ENCODE data around the gene UGT3A1.
"Not testable (repeated sequence)": the region's sequence is repeated elsewhere in the genome, so short reads cannot be mapped to it uniquely, and the experiment has no call there.

The UGT3A1 gene, protein sequence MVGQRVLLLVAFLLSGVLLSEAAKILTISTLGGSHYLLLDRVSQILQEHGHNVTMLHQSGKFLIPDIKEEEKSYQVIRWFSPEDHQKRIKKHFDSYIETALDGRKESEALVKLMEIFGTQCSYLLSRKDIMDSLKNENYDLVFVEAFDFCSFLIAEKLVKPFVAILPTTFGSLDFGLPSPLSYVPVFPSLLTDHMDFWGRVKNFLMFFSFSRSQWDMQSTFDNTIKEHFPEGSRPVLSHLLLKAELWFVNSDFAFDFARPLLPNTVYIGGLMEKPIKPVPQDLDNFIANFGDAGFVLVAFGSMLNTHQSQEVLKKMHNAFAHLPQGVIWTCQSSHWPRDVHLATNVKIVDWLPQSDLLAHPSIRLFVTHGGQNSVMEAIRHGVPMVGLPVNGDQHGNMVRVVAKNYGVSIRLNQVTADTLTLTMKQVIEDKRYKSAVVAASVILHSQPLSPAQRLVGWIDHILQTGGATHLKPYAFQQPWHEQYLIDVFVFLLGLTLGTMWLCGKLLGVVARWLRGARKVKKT

DNA sequence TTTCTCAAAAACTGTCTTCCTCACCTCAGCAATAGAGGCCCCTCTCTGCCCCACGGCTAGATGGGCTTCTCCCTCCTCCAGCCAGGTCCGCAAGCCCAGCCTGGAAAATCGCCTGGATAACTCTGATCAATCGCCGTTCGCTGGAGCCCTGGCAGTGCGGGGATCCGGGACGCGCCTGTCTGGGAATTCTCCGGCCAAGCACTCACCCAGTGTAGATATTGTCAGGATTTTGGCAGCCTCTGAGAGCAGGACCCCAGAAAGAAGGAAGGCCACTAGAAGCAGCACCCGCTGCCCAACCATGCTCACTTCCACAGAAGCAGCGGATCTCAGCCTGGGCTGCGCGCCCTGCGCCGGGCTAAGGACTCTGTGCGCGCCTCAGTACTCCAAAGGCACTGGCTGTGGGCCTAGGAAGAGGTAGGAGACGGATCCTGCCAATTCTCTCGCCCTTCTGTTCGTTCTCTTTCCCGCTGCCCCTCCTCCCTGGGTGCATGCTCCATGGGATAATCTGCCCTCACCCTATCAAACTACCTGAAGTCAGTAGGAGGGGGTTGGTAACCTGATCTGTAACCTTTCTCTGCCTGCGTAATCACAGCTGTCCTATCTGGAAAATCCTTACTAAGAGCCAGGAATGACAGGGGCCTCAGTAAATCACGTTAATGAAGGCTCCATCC, at the start of gene UGT3A1:
Gene UGT3A1 (minus strand): TSS at position 450 of the 671 bp plus-strand sequence. CDS start 150 bp downstream, at position 300.
- DNase-seq: no peak

DNA sequence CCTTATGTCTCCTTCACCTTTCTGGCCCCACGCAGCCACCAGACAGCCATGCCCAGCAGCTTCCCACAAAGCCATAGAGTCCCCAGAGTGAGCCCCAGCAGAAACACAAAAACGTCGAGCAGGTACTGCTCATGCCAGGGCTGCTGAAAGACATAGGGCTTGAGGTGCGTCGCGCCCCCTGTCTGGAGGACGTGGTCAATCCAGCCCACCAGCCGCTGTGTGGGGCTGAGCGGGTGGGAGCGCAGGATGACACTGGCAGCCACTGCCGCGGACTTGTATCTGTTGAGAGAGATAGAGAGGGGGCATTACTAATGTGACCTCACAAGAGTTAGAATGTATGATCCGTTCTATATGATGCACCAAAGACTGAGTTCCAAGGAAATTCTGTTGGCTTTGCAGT, 44.5 kb upstream of the UGT3A1 start:
- DNase-seq: no peak

DNA sequence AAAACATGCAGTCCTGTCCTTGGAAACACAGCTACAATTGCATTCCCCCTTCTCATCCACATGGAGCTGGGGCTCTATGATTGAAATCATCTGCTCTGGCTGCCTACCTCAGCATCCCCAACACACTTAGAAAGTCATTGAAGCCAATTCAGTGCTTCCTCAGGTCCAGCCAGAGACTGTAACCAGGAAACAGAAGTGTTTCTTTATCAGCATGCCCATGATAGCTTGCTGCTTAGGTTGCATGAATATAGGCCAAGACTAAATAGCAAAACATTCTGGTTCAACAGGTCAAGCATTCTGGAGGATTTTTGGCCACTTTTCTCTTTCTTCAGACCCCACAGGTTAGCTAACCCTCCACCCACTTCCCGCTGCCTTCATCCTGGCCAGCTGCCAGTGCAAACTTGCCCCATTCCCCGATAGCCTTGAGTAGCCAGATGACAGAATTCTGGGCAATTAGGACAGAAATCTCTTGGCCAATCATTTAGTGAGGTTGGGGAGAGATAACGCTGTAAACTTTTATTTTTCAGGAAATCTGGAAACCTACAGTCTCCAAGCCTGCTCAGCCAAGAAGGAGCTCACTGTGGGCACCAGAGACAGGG, 43.4 kb upstream of the UGT3A1 start:
- DNase-seq: not testable (repeated sequence)

DNA sequence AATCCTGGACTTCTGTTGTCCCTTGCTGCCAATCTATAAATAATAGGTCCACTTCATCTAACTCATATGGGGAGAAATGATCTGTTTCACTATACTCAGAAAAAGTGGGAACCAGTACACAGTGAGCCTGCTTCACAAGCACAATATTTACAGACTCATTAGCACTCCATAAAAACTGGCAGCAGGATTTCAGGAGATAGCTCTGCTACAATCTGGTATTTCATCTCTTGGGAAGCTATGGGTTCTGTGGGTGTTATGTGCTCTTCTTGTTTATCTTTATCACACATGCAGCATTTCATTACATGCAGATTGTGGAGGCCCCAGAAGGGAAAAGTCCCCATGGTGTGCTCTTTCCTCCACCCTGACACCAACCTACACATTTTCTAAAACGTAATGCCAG, 42.3 kb upstream of the UGT3A1 start:
- DNase-seq: no peak

DNA sequence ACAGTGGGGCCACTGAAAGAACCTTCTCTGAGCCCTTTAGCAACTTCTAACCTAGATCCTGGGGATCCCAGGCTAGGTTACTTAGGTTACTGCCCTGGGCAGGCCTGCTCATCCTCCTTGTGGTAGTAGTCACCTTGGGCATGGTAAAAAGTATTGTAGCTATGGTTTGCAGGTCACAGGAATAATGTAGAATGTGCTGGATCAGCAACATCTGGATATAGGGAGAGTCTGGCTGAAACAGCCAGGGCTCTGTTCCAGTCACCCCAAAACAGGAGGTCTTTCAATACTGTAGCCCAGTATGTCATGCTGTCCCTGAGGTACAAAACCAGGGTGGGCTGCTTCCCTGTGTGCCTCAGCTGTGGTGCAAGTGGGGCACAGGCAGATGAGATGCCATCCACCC, 41.9 kb upstream of the UGT3A1 start:
- DNase-seq: no peak

DNA sequence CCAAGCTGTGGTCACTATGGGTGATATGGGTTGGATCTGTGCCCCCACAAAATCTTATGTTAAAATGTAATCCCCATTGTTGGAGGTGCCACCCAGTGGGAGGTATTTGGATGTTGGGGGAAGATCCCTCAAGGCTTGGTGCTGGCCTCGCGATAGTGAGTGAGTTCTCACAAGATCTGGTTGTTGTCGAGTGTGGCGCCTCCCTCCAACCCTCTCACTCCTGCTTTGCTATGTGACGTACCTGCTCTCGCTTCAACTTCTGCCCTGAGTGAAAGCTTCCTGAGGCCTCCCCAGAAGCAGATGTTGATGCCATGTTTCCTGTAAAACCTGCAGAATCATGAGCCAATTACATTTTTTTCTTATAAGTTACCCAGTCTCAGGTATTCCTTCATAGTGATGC, 40.0 kb upstream of the UGT3A1 start:
- DNase-seq: no peak

DNA sequence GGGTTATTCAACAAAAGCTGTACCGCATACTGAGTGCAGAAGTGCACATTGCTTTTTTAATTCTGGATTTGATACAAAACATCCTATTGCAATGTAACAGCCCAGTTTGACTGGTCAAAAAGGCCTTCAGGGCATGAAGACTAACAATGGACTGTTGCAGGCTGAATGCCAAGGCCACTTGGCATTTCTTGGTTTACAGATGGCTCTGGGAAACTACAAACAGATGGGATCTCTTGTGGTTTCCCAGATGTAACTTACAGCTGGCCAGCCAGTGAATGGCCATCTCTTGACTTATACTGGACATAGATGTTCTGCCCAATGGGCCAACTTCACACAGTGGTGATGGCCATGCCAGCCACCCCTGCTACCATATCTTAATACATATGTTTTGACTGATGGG, 38.7 kb upstream of the UGT3A1 start:
- DNase-seq: no peak

DNA sequence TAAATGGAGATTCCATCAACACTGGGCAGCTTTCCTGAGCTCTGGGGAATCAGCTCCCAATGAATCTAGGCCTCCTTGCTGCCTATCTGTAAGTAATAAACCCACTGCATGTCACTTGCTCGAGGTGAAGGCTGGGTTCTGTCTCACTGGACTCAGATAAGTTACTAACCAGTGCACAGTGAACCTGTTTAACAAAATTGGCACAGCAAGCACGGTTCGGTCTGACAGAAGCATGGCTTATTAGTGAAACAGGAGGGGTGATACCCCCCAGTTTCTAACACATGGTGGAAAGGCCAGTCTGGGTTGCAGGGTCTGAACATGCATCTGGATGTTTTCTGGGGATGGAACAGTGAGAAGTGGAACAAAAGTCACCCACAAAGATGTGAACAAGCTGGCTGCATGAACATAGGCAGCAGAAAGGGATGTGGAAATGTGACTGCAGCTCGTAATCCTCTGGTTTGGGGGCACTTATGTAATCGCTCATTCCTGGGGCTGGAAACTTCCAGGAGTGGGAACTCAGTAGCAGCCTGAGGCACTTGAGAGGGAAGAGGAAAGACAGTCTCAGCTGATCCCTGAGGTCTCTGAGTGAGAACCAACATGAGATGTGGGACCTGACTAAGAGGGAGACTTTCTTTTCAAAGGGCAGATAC, 37.8 kb upstream of the UGT3A1 start:
- DNase-seq: no peak

DNA sequence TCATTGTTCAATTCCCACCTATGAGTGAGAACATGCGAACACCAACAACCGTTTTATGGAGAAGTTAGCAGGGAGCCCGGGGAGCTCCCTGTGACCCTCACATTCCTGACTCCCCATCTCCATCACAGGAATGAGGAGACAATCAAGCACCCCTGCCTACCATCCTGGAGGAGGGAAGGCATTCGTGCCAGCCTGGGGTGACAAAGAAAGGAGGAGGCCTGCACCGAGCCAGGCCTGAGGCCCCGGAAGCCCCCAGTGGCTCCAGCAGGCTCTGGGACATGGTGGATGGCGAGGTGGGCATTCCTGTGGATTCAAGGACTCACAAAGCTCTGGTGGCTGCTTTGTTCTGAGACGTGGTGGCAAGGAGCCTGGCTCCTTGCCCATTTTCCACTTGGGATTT, 36.5 kb upstream of the UGT3A1 start:
- DNase-seq: no peak

DNA sequence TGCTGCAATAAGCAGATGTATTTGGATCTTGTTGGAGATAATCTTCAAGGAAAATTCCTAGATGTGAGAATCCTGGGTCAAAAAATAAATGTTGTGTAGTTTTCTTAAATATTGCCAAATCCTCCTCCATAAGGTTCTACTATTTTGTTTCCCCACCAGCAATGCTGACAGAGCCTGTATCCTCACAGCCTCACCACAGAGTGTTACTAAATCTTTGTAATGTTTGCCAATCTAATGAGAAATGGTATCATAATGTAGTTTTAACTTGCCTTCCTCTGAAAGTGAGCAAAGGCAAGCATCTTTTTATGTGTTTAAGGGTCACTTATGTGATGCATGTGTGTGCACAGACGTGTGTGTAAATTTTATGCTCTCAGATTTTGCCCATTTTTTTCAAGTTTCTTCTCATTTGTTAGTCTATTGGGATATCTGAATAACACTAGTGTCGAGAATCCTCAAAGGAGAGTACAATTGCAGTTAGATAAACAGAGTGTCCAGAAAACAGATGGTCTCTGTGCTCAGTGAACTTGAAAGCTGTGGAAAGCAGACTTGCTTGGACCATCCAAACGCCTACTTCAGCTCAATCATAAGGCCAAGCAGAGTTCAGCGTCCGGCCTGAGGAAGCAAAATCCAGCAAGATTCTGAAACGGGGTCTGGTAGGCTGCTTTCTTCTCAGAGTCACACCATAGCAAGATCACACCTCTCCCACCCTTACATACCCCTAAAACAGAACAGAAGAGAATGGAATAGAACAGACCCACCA, 35.7 kb upstream of the UGT3A1 start:
- DNase-seq: no peak

DNA sequence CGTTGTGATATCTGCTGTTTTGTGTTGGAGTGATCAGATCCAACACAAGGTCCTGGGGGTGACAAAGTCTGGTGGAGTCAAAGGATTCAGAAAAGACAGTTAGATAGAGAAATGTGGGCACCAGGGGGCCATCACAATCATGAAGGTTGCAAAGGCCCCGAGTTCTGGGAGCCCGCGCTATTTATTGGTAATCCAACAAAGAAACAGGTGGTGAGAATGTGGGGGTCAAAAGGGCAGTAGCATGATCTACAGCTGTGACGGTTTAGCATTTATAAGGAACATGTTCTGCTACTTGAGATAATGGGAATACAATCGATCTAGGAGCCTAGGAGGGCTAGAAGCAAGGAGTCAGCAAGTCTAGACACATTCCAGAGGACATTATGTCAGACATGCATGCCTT, 31.1 kb upstream of the UGT3A1 start:
- not testable (repeated sequence) for DNase-seq

DNA sequence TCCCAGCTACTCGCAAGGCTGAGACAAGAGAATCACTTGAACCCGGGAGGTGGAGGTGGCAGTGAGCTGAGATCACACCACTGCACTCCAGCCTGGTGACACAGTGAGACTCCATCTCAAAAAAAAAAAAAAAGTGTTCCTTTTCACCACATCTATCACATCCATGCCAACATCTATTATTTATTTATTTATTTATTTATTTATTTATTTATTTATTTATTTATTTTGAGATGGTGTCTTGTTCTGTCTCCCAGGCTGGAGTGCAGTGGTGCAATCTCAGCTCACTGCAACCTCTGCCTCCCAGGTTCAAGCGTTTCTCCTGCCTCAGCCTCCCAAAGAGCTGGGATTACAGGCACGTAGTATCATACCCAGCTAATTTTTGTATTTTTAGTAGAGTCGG, 28.4 kb upstream of the UGT3A1 start:
- not testable (repeated sequence) for DNase-seq

DNA sequence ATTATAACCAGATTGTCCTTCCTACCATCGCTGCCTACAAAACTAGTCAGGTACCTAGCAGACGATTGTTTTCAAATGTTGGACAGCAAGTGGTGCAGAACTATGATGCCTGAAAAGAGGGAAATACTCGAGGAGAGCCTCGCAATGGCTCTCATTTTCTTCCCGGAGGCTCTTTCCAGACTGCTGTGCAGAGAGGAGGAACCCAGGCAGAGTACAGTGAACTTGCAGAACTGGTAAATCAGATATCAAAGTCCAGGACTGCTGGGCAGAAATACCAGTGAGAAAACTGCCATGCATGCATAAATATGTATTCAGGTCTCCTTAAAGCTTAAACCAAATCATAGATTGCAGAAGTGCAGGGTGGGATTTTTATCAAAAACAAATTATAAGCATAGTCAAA, 26.4 kb upstream of the UGT3A1 start:
- DNase-seq: no peak

DNA sequence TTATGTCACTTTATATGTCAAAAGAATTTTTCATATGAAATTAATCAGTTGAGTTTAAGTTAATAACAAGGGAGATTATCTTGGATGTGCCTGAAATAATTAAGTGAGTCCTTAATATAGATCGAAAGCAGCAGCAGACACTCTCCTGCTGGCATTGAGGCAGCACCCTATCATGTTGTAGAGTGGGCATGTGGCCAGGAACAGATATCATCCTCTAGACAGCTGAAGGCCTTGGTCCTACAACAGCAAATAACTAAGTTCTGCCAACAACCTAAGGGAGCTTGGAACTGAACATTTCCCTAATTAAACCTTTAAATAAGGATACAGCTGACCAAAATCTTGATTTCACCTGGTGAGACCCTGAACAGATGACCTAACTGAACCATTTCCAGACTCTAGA, 25.8 kb upstream of the UGT3A1 start:
- no peak for DNase-seq

DNA sequence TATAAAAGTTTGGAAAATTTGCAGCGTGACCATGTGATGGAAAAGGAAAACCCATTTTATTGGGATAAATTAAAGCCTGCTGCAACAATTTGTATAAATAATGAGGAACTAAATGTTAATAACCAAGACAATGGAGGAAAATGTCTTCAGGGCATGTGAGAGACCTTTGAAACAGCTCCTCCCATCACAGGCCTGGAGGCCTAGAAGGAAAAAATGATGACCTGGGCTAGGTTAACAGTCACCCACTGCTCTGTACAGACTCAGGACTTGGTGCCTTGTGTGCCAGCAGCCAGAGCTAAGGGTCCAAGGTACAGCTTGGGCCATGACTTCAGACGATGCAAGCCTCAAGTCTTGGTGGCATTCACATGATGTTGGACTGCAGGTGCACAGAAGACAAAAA, 22.0 kb upstream of the UGT3A1 start:
- no peak for DNase-seq

DNA sequence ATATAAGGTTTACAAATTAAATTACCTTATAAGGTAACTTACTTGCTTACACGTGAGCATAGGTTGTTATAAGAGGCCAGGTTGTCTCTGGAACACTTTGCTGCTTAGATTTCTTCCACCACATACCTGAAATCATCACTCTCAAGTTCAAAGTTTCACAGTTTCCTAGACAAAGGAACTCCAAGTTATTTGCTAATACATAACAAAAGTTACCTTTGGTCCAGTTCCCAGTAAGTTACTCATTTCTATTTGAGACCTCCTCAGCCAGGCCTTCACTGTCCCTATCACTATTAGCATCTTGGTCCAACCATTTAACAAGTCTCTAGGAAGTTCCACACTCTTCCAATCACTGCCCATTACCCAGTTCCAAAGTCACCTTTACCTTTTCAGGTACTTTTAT, 18.5 kb upstream of the UGT3A1 start:
- no peak for DNase-seq

DNA sequence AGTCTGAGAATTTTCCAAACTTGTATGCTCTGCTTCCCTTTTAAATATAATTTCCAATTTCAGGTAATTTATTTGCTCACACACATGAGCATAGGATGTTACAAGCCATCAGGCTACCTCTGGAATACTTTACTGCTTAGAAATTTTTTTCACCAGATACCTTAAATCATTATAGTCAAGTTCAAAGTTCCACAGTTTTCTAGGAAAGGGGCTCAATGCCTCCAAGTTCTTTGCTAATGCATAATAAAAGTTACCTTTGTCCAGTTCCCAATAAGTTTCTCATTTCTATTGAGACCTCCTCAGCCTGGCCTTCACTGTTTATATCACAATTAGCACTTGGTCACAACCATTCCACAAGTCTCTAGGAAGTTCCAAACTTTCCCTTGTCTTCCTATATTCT, 16.2 kb upstream of the UGT3A1 start:
- DNase-seq: no peak

DNA sequence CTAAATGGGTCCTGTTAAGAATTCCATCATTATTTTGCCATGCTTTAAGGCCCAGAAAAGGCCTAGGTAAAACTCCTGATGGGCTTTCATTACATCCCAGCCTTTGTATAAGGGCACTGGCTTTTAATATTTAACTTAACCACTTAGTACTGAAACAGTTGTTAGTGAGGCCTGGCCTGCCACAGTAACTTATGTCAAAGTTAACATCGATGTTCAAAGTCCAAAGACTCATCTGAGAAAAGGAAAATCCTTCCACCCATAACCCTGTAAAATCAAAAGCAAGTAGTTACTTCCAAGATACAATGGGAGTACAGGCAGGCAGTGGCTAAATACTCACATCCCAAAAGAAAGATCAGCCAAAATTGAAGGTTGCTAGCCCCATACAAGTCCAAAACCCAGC, 15.0 kb upstream of the UGT3A1 start:
- DNase-seq: no peak

DNA sequence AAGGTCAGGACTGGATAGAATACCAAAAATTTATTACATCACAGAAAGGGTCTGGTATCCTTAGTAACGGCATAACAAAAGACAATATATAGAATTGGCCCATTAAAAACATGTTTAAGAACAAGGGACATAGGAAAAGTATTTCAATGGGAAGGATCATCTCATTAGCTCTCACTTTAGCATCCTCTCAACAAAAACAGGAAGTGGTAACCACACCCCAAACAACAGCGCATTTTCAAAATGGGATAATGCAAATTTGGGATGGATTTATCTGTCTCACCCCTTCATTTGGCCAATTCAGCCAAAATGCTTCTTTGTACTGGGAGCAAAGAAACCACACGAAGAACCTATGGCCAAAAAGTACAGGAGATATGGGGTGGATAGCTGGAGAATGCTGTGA, 9.8 kb upstream of the UGT3A1 start:
- DNase-seq: no peak

DNA sequence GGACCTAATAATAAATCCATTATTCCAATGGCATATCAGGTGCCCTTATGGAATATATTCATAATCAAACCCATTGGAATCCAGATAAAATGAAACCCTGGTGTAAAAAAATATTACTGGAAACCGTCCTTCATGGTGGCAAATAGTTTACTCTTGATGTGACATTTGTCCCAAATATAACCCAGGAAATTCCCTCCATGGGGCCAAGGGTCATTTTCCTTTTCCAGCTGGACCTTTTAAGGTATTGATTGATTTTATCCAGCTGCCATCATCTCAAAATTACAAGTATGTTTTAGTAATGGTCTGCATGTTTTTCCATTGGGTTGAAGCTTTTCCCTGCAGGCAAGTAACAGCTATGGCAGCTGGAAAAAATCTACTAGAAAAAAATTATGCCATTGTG, 8.4 kb upstream of the UGT3A1 start:
- DNase-seq: no peak

DNA sequence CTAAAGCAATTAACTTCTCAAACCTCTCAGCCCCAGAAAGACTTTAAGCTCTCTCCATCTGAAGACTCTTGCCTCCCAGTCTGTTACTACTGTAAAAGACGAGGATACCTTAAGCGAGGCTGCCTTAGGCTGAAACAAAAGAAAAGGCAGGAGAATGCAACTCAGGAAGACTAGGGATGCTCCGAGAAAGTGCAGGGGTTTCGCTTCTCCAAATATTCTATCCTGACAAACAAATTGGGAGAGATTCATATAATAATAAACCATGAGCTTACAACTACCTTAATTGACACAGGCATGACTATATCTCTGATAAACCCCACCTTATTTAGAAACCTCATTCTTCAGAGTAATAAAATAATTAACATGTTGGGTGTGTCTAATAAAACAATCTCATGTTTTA, 4.9 kb upstream of the UGT3A1 start:
- no peak for DNase-seq

DNA sequence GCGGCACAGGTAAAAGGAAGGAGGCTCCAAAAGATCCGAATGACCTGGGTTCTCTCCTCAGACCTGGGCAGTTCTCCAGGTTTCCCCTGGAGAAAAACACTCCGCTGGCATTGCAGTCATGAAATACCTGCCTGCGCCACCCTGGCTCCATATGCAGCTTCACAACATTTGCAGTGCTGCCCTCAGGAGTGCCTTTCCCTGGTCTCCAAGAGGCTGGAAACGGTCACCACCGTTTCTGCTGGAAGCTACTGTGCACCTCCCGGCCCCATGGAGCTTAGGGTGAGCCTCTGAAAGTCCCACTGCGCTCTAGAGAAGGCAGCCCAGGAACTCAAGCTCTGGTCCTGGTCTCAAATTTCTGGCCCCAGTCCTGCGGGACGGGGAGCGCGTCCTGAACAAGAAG, 670 bp downstream of the UGT3A1 start:
- DNase-seq: no peak

DNA sequence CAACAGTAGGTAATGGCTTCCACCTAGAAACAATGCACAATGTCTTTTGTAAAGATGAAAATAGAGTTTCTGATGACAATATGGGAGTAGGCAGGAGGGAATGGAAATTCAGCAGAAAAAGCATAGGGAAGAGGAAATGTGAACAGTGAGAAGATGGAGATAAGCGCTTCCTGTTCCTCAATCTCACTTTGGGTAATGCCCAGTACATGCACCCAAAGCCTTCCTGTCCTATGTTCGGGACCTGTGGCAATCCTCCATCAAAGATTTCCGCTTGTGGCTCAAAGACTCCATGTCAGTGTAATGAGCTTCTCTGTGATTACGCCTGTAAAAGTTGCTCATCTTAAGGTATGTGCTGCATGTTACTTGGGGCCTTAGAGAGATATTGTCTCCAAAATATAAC, 2.7 kb downstream of the UGT3A1 start:
- no peak for DNase-seq

Data from stimulated activated CD4-positive, alpha-beta T cell treated with anti-CD3 and anti-CD28 coated beads, Interleukin-2, amount 100 ng/mL, for 24 hours (primary cell).